HG02973 (cell line): ENCODE measurements around the gene ARRB1.
"Not testable (repeated sequence)": the region's sequence is repeated elsewhere in the genome, so short reads cannot be mapped to it uniquely, and the experiment has no call there.

Experiments used
- ATAC-seq: cut with Tn5 transposase; IDR thresholded peaks from one replicate; pipeline ENCODE4 v1.9.1; 2021; ENCODE audit warnings: moderate library complexity; ENCODE audit not compliant: unreplicated experiment

The ARRB1 gene

DNA sequence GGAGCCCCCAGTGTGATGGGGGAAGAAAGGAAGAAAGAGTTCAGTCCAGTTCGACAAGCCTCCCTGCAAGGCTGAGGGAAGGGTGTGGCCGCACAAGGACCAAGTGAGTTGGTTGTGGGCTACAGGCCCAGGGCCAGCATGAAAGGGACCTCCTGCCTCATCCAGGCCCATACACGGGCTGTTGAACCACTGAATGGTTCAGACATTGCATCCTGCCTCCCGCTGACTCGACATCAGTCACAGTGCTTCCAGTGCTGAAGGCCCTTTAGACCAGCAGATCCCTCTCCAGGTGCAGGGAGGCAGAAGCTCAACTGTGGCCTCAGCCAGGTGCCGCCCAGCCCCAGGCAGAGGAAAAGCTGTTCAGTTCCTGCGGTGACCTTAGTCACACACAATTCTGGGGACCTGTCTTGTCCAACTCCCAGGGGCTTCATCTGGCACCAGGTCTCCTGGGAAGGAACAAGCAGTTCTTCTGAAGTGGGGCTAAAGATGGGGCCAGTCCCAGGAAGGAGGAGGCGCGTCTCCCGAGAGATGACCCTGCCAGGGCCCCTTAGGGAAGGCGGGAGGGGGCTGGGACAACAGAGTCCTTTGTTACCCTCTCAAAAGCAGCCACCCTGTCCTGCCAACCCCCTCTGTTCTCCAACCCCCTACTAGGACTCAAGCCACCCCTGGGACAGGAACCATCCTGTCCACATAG, 6.6 kb downstream of the ARRB1 start:
- ATAC-seq: no peak

- ATAC-seq: no peak
Observed at GRCh38 chr11:75344186-75344585, 7.3 kb downstream of the ARRB1 start.

- no peak for ATAC-seq
Observed at GRCh38 chr11:75342966-75343870, 8.2 kb downstream of the ARRB1 start.

DNA sequence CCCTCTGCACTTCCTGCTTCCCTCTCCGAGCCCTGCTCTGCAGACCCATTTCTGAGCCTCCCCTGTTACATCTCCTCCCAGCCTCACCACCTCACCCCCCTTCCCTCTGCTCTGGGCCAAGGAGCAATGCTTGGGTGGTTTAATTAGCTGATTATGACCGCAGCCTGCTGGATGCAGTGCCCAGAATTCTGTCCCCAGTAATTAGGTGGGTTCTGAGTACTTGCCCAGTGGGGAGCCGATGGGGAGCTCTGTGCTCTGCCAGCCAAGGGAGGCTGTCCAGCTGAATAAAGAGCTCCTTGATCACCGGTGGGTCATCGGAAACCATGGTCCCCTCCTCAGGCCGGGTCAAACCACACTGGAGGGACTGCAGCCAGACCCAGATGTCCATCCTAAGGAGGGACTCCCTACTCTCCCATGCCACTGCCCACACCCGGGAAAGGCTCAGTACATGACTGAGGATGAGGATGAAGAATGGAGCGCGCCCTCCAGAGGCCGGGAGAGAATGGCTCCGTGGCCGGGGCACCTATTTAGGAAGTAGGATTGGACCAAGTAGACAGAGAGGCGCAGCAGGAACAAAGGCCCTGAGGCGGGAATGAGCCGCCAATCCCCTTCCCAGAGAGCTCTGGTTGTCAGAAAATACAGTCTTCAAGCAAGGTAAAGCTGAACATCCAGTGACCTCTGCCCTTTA, 9.1 kb downstream of the ARRB1 start:
- ATAC-seq: no peak

GRCh38 chr11:75341612-75342011, 9.8 kb downstream of the ARRB1 start:
- no peak for ATAC-seq

DNA sequence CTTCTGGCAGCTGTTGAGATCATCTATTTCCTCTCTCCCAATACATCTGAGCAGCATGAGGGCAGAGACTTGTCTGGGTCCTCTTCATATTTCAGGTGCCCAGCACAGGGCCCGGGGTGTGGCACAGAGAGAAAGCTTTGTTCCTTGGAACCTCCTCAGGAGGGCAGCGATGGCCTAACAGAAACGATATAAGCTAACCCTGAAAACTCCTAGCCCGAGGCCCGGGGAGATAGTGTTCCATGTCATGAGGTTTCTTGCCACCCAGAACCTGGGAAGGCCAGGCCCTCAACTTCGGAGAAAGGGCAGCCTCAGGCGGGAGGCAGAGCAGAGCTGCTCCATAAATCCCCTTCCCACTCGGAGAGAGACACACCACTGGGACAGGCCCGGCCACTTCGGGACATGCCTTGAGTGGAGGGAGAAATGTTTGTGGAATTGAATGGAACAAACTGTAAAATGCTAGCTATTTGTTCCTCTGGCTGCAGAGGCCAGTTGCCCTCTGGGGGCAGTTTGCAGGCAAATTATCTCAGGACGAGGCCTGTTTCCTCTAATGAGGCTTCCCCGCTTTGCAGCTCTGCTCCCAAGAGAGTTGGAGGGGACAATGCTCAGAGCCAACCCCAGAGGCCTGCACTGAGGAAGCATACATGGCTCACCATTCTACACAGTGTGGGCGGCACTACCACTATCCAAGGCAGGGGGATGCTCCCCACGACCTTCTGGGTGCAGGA, 11.6 kb downstream of the ARRB1 start:
- no peak for ATAC-seq

DNA sequence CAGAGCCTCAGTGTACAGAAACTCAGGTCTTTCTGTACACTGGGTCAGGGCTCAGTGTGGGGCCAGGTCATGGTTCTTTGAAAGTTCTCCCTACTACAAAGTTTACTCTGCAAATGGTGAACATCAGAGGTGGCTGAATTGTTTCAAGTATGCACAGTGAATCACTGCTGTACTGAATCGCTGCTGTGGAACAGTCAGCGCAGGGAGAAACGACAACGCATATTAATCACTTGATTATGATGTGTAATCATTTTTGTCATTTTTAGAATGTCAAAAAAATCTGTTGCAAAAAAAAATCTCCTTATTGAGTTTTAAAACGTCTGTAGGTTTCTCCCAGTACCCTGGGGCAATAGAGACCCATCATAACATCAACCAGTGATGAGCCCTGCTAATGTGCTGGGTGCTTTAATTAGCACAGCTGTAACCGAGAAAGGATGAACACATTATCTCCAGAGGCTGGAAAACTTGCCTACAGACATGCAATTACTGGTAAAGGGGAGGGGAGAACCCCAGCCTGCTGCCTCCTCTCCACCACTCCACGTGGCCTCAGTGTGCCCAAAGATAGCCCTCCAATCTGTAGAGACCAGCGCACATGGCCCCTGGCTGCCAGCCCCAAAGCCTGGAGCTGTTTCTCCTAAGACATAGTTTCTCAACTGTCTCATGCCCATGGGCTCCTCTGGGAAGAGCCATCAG, 12.8 kb downstream of the ARRB1 start:
- ATAC-seq: no peak

- no peak for ATAC-seq
Observed at GRCh38 chr11:75337195-75337654, 14.2 kb downstream of the ARRB1 start.

DNA sequence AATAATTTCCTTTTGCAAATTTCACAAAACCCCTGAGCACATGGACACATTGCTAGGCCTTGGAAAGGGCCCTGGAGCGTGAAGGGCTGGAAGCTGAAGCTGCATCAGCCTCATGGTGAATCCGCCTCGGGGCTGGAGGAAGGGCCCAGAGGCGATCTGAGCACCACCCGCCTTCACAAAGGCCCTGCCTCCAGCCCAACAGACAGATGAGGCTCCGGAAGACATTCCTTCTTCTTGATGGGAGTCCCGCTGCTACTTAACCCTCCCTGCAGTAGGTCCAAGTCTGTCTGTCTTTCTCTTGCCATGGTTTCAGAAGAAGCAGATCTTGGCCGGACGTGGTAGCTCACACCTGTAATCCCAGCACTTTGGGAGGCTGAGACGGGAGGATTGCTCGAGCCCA, 16.5 kb downstream of the ARRB1 start:
- no peak for ATAC-seq

DNA sequence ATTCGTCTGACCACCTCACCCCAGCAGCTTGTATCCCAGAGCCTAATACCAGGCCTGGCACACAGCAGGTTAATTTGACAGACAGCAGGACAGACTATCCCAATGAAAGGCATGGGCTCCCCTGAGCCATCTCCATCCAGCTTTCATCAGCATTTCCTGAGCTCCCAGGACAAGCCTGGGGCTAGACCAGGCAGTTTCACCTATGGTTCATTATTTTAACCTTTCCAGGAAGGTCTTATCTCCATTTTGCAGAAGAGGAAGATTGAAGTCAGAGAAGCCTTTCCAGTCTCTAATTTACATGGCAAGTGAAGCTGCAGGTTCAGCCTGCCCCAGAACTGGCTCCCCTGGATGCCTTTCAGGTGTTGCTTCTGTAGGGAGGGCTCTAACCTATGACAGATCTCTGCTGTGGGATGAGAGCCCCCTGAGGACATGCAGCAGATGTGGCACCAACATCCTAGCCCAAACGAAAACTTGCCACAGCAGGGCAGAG, 17.0 kb downstream of the ARRB1 start:
- no peak for ATAC-seq

GRCh38 chr11:75333807-75334140, 17.7 kb downstream of the ARRB1 start:
- no peak for ATAC-seq

- no peak for ATAC-seq
Observed at GRCh38 chr11:75333022-75333806, 18.2 kb downstream of the ARRB1 start.

- not testable (repeated sequence) for ATAC-seq
Observed at GRCh38 chr11:75331761-75332160, 19.7 kb downstream of the ARRB1 start.

GRCh38 chr11:75331304-75331703, 20.2 kb downstream of the ARRB1 start:
- not testable (repeated sequence) for ATAC-seq

DNA sequence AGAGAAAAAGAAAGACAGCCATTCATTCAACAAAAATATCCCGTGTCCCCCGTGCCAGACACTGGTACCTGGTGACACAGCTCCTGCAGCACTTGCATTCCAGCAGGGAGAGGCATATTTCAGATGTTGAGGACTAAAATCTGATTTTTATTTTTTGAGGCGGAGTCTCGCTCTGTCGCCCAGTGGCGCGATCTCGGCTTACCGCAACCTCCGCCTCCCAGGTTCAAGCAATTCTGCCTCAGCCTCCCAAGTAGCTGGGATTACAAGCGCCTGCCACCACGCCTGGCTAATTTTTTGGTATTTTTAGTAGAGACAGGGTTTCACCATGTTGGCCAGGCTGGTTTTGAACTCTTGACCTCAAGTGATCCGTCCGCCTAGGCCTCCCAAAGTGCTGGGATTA, 20.6 kb downstream of the ARRB1 start:
- not testable (repeated sequence) for ATAC-seq

- no peak for ATAC-seq
Observed at GRCh38 chr11:75330291-75330690, 21.2 kb downstream of the ARRB1 start.

- no peak for ATAC-seq
Observed at GRCh38 chr11:75328426-75329277, 22.8 kb downstream of the ARRB1 start.

GRCh38 chr11:75326439-75326810, 25.0 kb downstream of the ARRB1 start:
- ATAC-seq: no peak
